Smooth muscle cell (in vitro differentiated cells): ENCODE measurements around the gene IQGAP3. TPM values are rescaled to one million over a fixed set of nuclear protein-coding genes. Genes with fewer than 3 reads are reported as not detected.

Source experiments
- DNase-seq: peaks from one replicate; lab custom pipeline; 2025; ENCODE audit not compliant: unreplicated experiment; lab: John Stamatoyannopoulos, UW
- H2AFZ ChIP-seq: fragments of 200-600 bp; sonication (generic); 2 replicates; pipeline ENCODE4 v1.6.0; 2016; ENCODE audit warnings: antibody characterized with exemption, low read depth, mild to moderate bottlenecking
- H3F3A ChIP-seq: fragments of 200-600 bp; sonication (generic); 2 replicates; pipeline ENCODE4 v1.6.0; 2017; ENCODE audit warnings: antibody characterized with exemption, low read depth
- H3K27ac ChIP-seq: fragments of 200-600 bp; sonication (generic); 2 replicates; pipeline ENCODE4 v1.5.1; 2016; ENCODE audit warnings: low read depth, mild to moderate bottlenecking
- H3K27me3 ChIP-seq: fragments of 200-600 bp; sonication (generic); 2 replicates; pipeline ENCODE4 v1.6.1; 2016; ENCODE audit warnings: low read depth, mild to moderate bottlenecking
- H3K36me3 ChIP-seq: fragments of 200-600 bp; sonication (generic); 2 replicates; pipeline ENCODE4 v1.5.1; 2016; ENCODE audit warnings: low read depth
- H3K4me1 ChIP-seq: fragments of 200-600 bp; sonication (generic); 2 replicates; pipeline ENCODE4 v1.5.1; 2016; ENCODE audit warnings: low read depth
- H3K4me2 ChIP-seq: fragments of 200-600 bp; sonication (generic); 2 replicates; pipeline ENCODE4 v1.6.0; 2016; ENCODE audit warnings: mild to moderate bottlenecking
- H3K4me3 ChIP-seq: fragments of 200-600 bp; sonication (generic); 2 replicates; pipeline ENCODE4 v1.5.1; 2016; ENCODE audit warnings: mild to moderate bottlenecking
- H3K79me2 ChIP-seq: fragments of 200-600 bp; sonication (generic); 2 replicates; pipeline ENCODE4 v1.6.0; 2016; ENCODE audit warnings: low read depth, mild to moderate bottlenecking
- H3K9ac ChIP-seq: fragments of 200-600 bp; sonication (generic); 2 replicates; pipeline ENCODE4 v1.6.0; 2016; ENCODE audit warnings: low read depth
- H3K9me3 ChIP-seq: fragments of 200-600 bp; sonication (generic); replicated peaks from 2 replicates; pipeline ENCODE4 v1.5.1; 2016; ENCODE audit warnings: low read depth
- H4K20me1 ChIP-seq: fragments of 200-600 bp; sonication (generic); 2 replicates; pipeline ENCODE4 v1.6.0; 2016; ENCODE audit warnings: low read depth
- WGBS: methylation state at CpG from one replicate; pipeline ENCODE4 v1.1.7; 2016; ENCODE audit warnings: low lambda C conversion rate; 5-methylcytosine and 5-hydroxymethylcytosine counted together
- polyA plus RNA-seq: library from polyadenylated mRNA; unstranded; fragments of >200 nt; fragmentation: Nextera tagmentation; extraction: Ambion mirVana; gene quantifications from 2 replicates; pipeline ENCODE4 v1.2.1, GENCODE V29; 2016
- total RNA-seq: library from RNA; depleted of rRNA; stranded (reverse); fragments of >200 nt; gene quantifications from 2 replicates; pipeline ENCODE4 v1.2.3, GENCODE V29; 2014
- TF ChIP-seq, protein P1 (sequence below): fragments of 200-600 bp; sonication (generic); IDR thresholded peaks from 2 replicates; pipeline ENCODE4 v1.5.1; 2017; ENCODE audit warnings: borderline replicate concordance, mild to moderate bottlenecking, antibody characterized with exemption; ENCODE audit not compliant: insufficient read depth, poor library complexity, severe bottlenecking

The IQGAP3 gene
- total and polyA plus RNA-seq, 2 experiments from 2014 or later: 2.6 to 2.9 TPM

GRCh38 chr1:156543066-156543465, 29.3 kb downstream of the IQGAP3 start:
- no peaks in the 10 kb centered on the region for H3F3A ChIP-seq
- H3K79me2 ChIP-seq: no peaks in the 10 kb centered on the region
- H3K27ac ChIP-seq: no peak overlapping the region
- H3K27me3 ChIP-seq: no peaks in the 10 kb centered on the region
- H3K9ac ChIP-seq: no peak overlapping the region
- no peaks in the 10 kb centered on the region for H3K36me3 ChIP-seq
- no peaks in the 10 kb centered on the region for H4K20me1 ChIP-seq
- no peak overlapping the region for H2AFZ ChIP-seq
- 88% methylated on average over 1 of the region's 1 CpG for WGBS
- no peak overlapping the region for H3K4me3 ChIP-seq
- no peaks in the 10 kb centered on the region for H3K4me1 ChIP-seq
- DNase-seq: no peak
- TF ChIP-seq, protein P1, sequence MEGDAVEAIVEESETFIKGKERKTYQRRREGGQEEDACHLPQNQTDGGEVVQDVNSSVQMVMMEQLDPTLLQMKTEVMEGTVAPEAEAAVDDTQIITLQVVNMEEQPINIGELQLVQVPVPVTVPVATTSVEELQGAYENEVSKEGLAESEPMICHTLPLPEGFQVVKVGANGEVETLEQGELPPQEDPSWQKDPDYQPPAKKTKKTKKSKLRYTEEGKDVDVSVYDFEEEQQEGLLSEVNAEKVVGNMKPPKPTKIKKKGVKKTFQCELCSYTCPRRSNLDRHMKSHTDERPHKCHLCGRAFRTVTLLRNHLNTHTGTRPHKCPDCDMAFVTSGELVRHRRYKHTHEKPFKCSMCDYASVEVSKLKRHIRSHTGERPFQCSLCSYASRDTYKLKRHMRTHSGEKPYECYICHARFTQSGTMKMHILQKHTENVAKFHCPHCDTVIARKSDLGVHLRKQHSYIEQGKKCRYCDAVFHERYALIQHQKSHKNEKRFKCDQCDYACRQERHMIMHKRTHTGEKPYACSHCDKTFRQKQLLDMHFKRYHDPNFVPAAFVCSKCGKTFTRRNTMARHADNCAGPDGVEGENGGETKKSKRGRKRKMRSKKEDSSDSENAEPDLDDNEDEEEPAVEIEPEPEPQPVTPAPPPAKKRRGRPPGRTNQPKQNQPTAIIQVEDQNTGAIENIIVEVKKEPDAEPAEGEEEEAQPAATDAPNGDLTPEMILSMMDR: no peak
- H3K4me2 ChIP-seq: no peak overlapping the region
- no peaks in the 10 kb centered on the region for H3K9me3 ChIP-seq

GRCh38 chr1:156540955-156541354, 31.4 kb downstream of the IQGAP3 start:
- Histone ChIP-seq H3K27me3 (no peaks in the 10 kb centered on the region), H3K9ac (no peak overlapping the region), H3K36me3 (no peaks in the 10 kb centered on the region), H2AFZ (no peak overlapping the region), H3K4me2 (no peak overlapping the region), H3K4me1 (no peaks in the 10 kb centered on the region), H3F3A (no peaks in the 10 kb centered on the region), H3K4me3 (no peak overlapping the region), H3K79me2 (no peaks in the 10 kb centered on the region), H3K27ac (no peak overlapping the region), H3K9me3 (no peaks in the 10 kb centered on the region), H4K20me1 (no peaks in the 10 kb centered on the region)
- DNase-seq: no peak
- TF ChIP-seq, protein P1: no peak
- 100% methylated on average over 2 of the region's 2 CpGs for WGBS

GRCh38 chr1:156539818-156540355, 32.5 kb downstream of the IQGAP3 start:
- 98% methylated on average over 4 of the region's 4 CpGs for WGBS
- no peaks in the 10 kb centered on the region for H3K27me3 ChIP-seq
- H2AFZ ChIP-seq: no peak overlapping the region
- no peak overlapping the region for H3K4me2 ChIP-seq
- no peaks in the 10 kb centered on the region for H3K36me3 ChIP-seq
- no peaks in the 10 kb centered on the region for H4K20me1 ChIP-seq
- H3K4me3 ChIP-seq: no peak overlapping the region
- no peaks in the 10 kb centered on the region for H3K4me1 ChIP-seq
- no peak overlapping the region for H3K9ac ChIP-seq
- H3K79me2 ChIP-seq: no peaks in the 10 kb centered on the region
- no peak overlapping the region for H3K27ac ChIP-seq
- H3F3A ChIP-seq: no peaks in the 10 kb centered on the region
- H3K9me3 ChIP-seq: no peaks in the 10 kb centered on the region
- TF ChIP-seq, protein P1: no peak
- no peak for DNase-seq
